ENCODE data around the gene C2CD2L. TPM values are rescaled to one million over a fixed set of nuclear protein-coding genes. Genes with fewer than 3 reads are reported as not detected.

C2CD2L gene
- total and polyA plus RNA-seq, 2 donors (not counting 3 experiments of a cell fraction or from before 2014, with no cell fraction given): 9.1 to 10.4 TPM

GRCh38 chr11:119108857-119109221 lies 1.7 kb downstream of the C2CD2L start:
- Histone ChIP-seq H4K20me1 (replicated peaks; ENCODE audit: control insufficient read depth, extremely low read depth, insufficient read depth, low read length) (no peaks in the 10 kb centered on the region), H2AFZ (ENCODE audit: low read depth, low read length) (no peak overlapping the region), H3K9me3 (replicated peaks; ENCODE audit: control insufficient read depth, insufficient read depth, low read length) (no peaks in the 10 kb centered on the region), H3K36me3 (ENCODE audit: control insufficient read depth in 2 of 2, extremely low read depth in 1 of 2, insufficient read depth in 2 of 2, low read length in 2 of 2) (peaks cover 4 to 20% of the 10 kb centered on the region in 2 experiments), H3K4me2 (ENCODE audit: insufficient read depth, low read length) (no peak overlapping the region), H3K79me2 (ENCODE audit: control insufficient read depth, insufficient read depth, low read length) (no peaks in the 10 kb centered on the region), H3K9ac (replicated peaks; ENCODE audit: extremely low read depth, insufficient read depth, low read length) (no peak overlapping the region), H3K27me3 (ENCODE audit: control insufficient read depth in 2 of 2, insufficient read depth in 2 of 2, low read length in 2 of 2) (no peaks in the 10 kb centered on the region), H3K9me1 (replicated peaks; ENCODE audit: control insufficient read depth, extremely low read depth, insufficient read depth, low read length) (no peaks in the 10 kb centered on the region), H3K4me1 (ENCODE audit: control insufficient read depth, extremely low read depth, insufficient read depth, low read length) (peaks cover 13% of the 10 kb centered on the region), H3K4me3 (replicated peaks in 1 of 3; ENCODE audit: insufficient read depth in 1 of 3, low read depth in 1 of 3, low read length in 3 of 3) (no peak overlapping the region), H3K27ac (ENCODE audit: insufficient read depth, low read depth, low read length) (no peak overlapping the region)
- no TSS peak for BruUV-seq (replicated peaks)
- ChIA-PET CTCF (interaction anchor here (0.8 to 2.0 kb wide), 4 partner anchors 12 to 230 kb away, joined by 3 to 7 read pairs (median 4); partner anchors contain the start of gene HINFP), POLR2A (interaction anchor here (0.8 to 1.9 kb wide), 2 partner anchors 12 to 14 kb away, joined by 3 to 4 read pairs; a partner anchor contains a TSS)
- FAIRE-seq: no peak
- intact Hi-C loops (cut with micrococcal nuclease) (no loop called here), dilution Hi-C loops (cut with MboI; ENCODE audit: extremely low pct_ligation_motif_present, low sequenced_read_pairs) (no loop called here)
- TF ChIP-seq, protein P1, sequence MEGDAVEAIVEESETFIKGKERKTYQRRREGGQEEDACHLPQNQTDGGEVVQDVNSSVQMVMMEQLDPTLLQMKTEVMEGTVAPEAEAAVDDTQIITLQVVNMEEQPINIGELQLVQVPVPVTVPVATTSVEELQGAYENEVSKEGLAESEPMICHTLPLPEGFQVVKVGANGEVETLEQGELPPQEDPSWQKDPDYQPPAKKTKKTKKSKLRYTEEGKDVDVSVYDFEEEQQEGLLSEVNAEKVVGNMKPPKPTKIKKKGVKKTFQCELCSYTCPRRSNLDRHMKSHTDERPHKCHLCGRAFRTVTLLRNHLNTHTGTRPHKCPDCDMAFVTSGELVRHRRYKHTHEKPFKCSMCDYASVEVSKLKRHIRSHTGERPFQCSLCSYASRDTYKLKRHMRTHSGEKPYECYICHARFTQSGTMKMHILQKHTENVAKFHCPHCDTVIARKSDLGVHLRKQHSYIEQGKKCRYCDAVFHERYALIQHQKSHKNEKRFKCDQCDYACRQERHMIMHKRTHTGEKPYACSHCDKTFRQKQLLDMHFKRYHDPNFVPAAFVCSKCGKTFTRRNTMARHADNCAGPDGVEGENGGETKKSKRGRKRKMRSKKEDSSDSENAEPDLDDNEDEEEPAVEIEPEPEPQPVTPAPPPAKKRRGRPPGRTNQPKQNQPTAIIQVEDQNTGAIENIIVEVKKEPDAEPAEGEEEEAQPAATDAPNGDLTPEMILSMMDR (IDR thresholded peaks at IDR 0.05; ENCODE audit: extremely low read depth in 1 of 2, insufficient read depth in 1 of 2, low read depth in 1 of 2, low read length in 2 of 2): no peak
- no peak for TF ChIP-seq POLR2A (IDR thresholded peaks at IDR 0.05; ENCODE audit: low read depth, low read length)
- no peak for TF ChIP-seq GATA2 (IDR thresholded peaks at IDR 0.05; ENCODE audit: insufficient read depth, insufficient read length, low read depth, low read length)
- TF ChIP-seq MAX (IDR thresholded peaks at IDR 0.05; ENCODE audit: insufficient read depth, insufficient read length): no peak
- no peak for TF ChIP-seq POLR2AphosphoS5 (IDR thresholded peaks at IDR 0.05; ENCODE audit: insufficient read depth, low read depth, low read length)
- no peak for TF ChIP-seq JUN (IDR thresholded peaks at IDR 0.05; ENCODE audit: borderline replicate concordance, insufficient read depth, insufficient read length, low read depth)
- TF ChIP-seq MYC (IDR thresholded peaks at IDR 0.05; ENCODE audit: low read depth, low read length): no peak
- TF ChIP-seq FOS (IDR thresholded peaks at IDR 0.05; ENCODE audit: borderline replicate concordance, insufficient read depth, low read length): no peak
- no peak for TF ChIP-seq EZH2 (IDR thresholded peaks at IDR 0.05; ENCODE audit: borderline replicate concordance, low read depth, low read length, severe bottlenecking)
- DNase-seq (ENCODE audit: low read depth, low spot score): no peak
